MM.1S (cell line): Measurements from ENCODE around the gene PNMA1.

Experiments used
- DNase-seq: peaks from one replicate; pipeline ENCODE4 v3.0.0-alpha.2; 2015
- H2AFZ ChIP-seq: fragments of 300-600 bp; sonication (generic); 2 replicates; pipeline ENCODE4 v1.6.0; 2016; ENCODE audit warnings: antibody characterized with exemption, low read length
- H3F3A ChIP-seq: fragments of 300-600 bp; sonication (generic); 2 replicates; pipeline ENCODE4 v1.6.1; 2016; ENCODE audit warnings: mild to moderate bottlenecking, antibody characterized with exemption, low read length, moderate library complexity, mixed read lengths; ENCODE audit not compliant: insufficient read depth
- H3K27ac ChIP-seq: fragments of 300-600 bp; sonication (generic); 2 replicates; pipeline ENCODE4 v1.5.1; 2016; ENCODE audit warnings: mild to moderate bottlenecking, low read length
- H3K27me3 ChIP-seq: fragments of 300-600 bp; sonication (generic); replicated peaks from 2 replicates; pipeline ENCODE4 v1.6.0; 2016; ENCODE audit warnings: low read length; ENCODE audit not compliant: insufficient read depth
- H3K36me3 ChIP-seq: fragments of 300-600 bp; sonication (generic); replicated peaks from 2 replicates; pipeline ENCODE4 v1.6.1; 2016; ENCODE audit warnings: mild to moderate bottlenecking, low read length, mixed read lengths; ENCODE audit not compliant: insufficient read depth
- H3K4me1 ChIP-seq: fragments of 300-600 bp; sonication (generic); 2 replicates; pipeline ENCODE4 v1.6.1; 2016; ENCODE audit warnings: low read length, mixed read lengths
- H3K4me2 ChIP-seq: fragments of 300-600 bp; sonication (generic); 2 replicates; pipeline ENCODE4 v1.6.0; 2016; ENCODE audit warnings: low read depth, low read length
- H3K4me3 ChIP-seq: fragments of 300-600 bp; sonication (generic); 2 replicates; pipeline ENCODE4 v1.5.1; 2016; ENCODE audit warnings: low read length, mixed read lengths
- H3K79me2 ChIP-seq: fragments of 300-600 bp; sonication (generic); 2 replicates; pipeline ENCODE4 v1.6.1; 2016; ENCODE audit warnings: mixed run types, low read length, mixed read lengths
- H3K9ac ChIP-seq: fragments of 300-600 bp; sonication (generic); 2 replicates; pipeline ENCODE4 v1.6.1; 2016; ENCODE audit warnings: low read length, mixed read lengths
- H3K9me2 ChIP-seq: fragments of 300-600 bp; sonication (generic); replicated peaks from 2 replicates; pipeline ENCODE4 v1.6.1; 2016; ENCODE audit warnings: mild to moderate bottlenecking, low read length, mixed read lengths; ENCODE audit not compliant: insufficient read depth
- H3K9me3 ChIP-seq: fragments of 300-600 bp; sonication (generic); replicated peaks from 2 replicates; pipeline ENCODE4 v1.6.1; 2016; ENCODE audit warnings: mild to moderate bottlenecking, low read length, mixed read lengths; ENCODE audit not compliant: insufficient read depth
- H4K20me1 ChIP-seq: fragments of 300-600 bp; sonication (generic); 2 replicates; pipeline ENCODE4 v1.6.1; 2016; ENCODE audit warnings: mild to moderate bottlenecking, low read length, moderate library complexity, mixed read lengths; ENCODE audit not compliant: insufficient read depth
- CTCF ChIP-seq: fragments of 300-600 bp; sonication (generic); IDR thresholded peaks from 2 replicates; pipeline ENCODE4 v1.5.1; 2016; ENCODE audit warnings: antibody characterized with exemption, low read length, mixed read lengths
- EZH2 ChIP-seq: fragments of 300-600 bp; sonication (generic); optimal IDR thresholded peaks from 2 replicates; pipeline ENCODE3; 2017; ENCODE audit warnings: low read depth, mild to moderate bottlenecking, antibody characterized with exemption, low read length, mixed read lengths
- EZH2phosphoT487 ChIP-seq: fragments of 300-600 bp; sonication (generic); IDR thresholded peaks from 2 replicates; pipeline ENCODE4 v1.6.1; 2018; ENCODE audit warnings: antibody characterized with exemption, low read length

Gene PNMA1

GRCh38 chr14:73723797-73724661 lies 9.8 kb upstream of the PNMA1 start:
- TF ChIP-seq EZH2phosphoT487 = no peak
- no peak overlapping the region for H3K9ac ChIP-seq
- no peaks in the 10 kb centered on the region for H3K4me1 ChIP-seq
- 0 out of 2 replicates have a peak, but pooled peaks cover 6% of the 10 kb centered on the region for H3K79me2 ChIP-seq
- no peaks in the 10 kb centered on the region for H3K9me2 ChIP-seq
- no peak overlapping the region for H3K4me2 ChIP-seq
- H3K36me3 ChIP-seq = no peaks in the 10 kb centered on the region
- no peaks in the 10 kb centered on the region for H3K9me3 ChIP-seq
- H3K4me3 ChIP-seq = no peak overlapping the region
- DNase-seq = no peak
- H3K27ac ChIP-seq = no peak overlapping the region
- no peaks in the 10 kb centered on the region for H3K27me3 ChIP-seq
- no peaks in the 10 kb centered on the region for H3F3A ChIP-seq
- no peaks in the 10 kb centered on the region for H4K20me1 ChIP-seq
- H2AFZ ChIP-seq = no peak overlapping the region

GRCh38 chr14:73723406-73723796 lies 9.2 kb upstream of the PNMA1 start:
- no peaks in the 10 kb centered on the region for H3K4me1 ChIP-seq
- no peak overlapping the region for H3K4me3 ChIP-seq
- DNase-seq = no peak
- H2AFZ ChIP-seq = no peak overlapping the region
- no peak overlapping the region for H3K9ac ChIP-seq
- H4K20me1 ChIP-seq = no peaks in the 10 kb centered on the region
- no peak overlapping the region for H3K27ac ChIP-seq
- TF ChIP-seq CTCF (no peak), EZH2phosphoT487 (no peak), EZH2 (no peak)
- no peaks in the 10 kb centered on the region for H3F3A ChIP-seq
- H3K9me2 ChIP-seq = no peaks in the 10 kb centered on the region
- no peaks in the 10 kb centered on the region for H3K36me3 ChIP-seq
- H3K79me2 ChIP-seq = 0 out of 2 replicates have a peak, but pooled peaks cover 3% of the 10 kb centered on the region
- H3K4me2 ChIP-seq = no peak overlapping the region
- no peaks in the 10 kb centered on the region for H3K9me3 ChIP-seq
- H3K27me3 ChIP-seq = no peaks in the 10 kb centered on the region

- Histone ChIP-seq H3K27ac (no peak overlapping the region), H3K4me3 (no peak overlapping the region), H3K4me1 (no peaks in the 10 kb centered on the region), H4K20me1 (no peaks in the 10 kb centered on the region), H2AFZ (no peak overlapping the region), H3K9me3 (no peaks in the 10 kb centered on the region), H3K9me2 (no peaks in the 10 kb centered on the region), H3K27me3 (no peaks in the 10 kb centered on the region), H3K36me3 (no peaks in the 10 kb centered on the region), H3K9ac (no peak overlapping the region), H3F3A (no peaks in the 10 kb centered on the region), H3K4me2 (no peak overlapping the region), H3K79me2 (0 out of 2 replicates have a peak, but pooled peaks cover 2% of the 10 kb centered on the region)
- TF ChIP-seq EZH2 (no peak), CTCF (no peak), EZH2phosphoT487 (no peak)
- DNase-seq = no peak
Measured at GRCh38 chr14:73722581-73722980, 8.4 kb upstream of the PNMA1 start.

GRCh38 chr14:73721101-73721821 lies 7.1 kb upstream of the PNMA1 start:
- no peaks in the 10 kb centered on the region for H3K9me3 ChIP-seq
- TF ChIP-seq EZH2phosphoT487 = no peak
- no peak for TF ChIP-seq CTCF
- H3K4me2 ChIP-seq = no peak overlapping the region
- no peaks in the 10 kb centered on the region for H3K79me2 ChIP-seq
- no peaks in the 10 kb centered on the region for H3K9me2 ChIP-seq
- no peak overlapping the region for H3K4me3 ChIP-seq
- no peaks in the 10 kb centered on the region for H3K36me3 ChIP-seq
- no peaks in the 10 kb centered on the region for H4K20me1 ChIP-seq
- no peak overlapping the region for H2AFZ ChIP-seq
- no peaks in the 10 kb centered on the region for H3F3A ChIP-seq
- H3K27me3 ChIP-seq = no peaks in the 10 kb centered on the region
- no peak overlapping the region for H3K27ac ChIP-seq
- no peak for DNase-seq
- H3K9ac ChIP-seq = no peak overlapping the region
- H3K4me1 ChIP-seq = no peaks in the 10 kb centered on the region
